Kidney glomerular epithelial cell (primary cell): Measurements from ENCODE around the gene ABLIM3.

Experiments
- DNase-seq: peaks from one replicate; lab custom pipeline; 2025; lab: John Stamatoyannopoulos, UW

Gene ABLIM3

DNA sequence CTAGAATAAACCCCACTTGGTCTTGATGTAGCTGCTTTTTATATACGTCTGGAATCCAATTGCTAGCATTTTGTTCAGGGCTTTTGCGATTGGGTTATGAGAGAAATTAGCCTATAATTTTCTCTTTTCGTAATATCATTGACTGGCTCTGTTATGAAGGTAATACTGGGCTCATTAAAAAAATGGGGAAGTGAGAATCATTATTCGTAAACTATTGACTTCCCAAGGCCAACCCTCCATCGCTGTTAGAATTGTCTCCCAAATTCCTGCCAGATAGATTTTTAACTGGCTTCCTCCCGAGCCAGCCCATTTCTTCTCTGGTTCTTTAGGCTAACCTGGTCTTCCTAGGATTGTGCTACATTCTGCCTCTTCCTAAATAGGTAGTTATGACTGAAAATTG lies 168.1 kb downstream of the ABLIM3 start:
- DNase-seq = no peak
